Esophagus squamous epithelium (tissue), 4 donors: ENCODE measurements around the gene CPNE9.

Source experiments
- CTCF ChIP-seq, 6 experiments: fragments of 450-650 bp in 4 of 6; fragments of 200-600 bp in 2 of 6; sonication (generic) in 2 of 6; IDR thresholded peaks; one replicate each; pipeline ENCODE4 v1.5.1; 2016 to 2019; ENCODE audit warnings: antibody characterized with exemption in 6 of 6, mild to moderate bottlenecking in 4 of 6, moderate library complexity in 4 of 6
- POLR2A ChIP-seq, 4 donors: fragments of 450-650 bp; IDR thresholded peaks; one replicate each; pipeline ENCODE4 v1.6.1; 2017; ENCODE audit warnings: antibody characterized with exemption in 4 of 4, mild to moderate bottlenecking in 4 of 4, moderate library complexity in 3 of 4

- TF ChIP-seq POLR2A (IDR thresholded peaks at IDR 0.05) (no peak), CTCF (IDR thresholded peaks at IDR 0.05) (no peak)
Observed at GRCh38 chr3:9700536-9700935, 3.1 kb upstream of the CPNE9 start.
